Measurements from ENCODE around the gene WTAP.
"Not testable (repeated sequence)": the region's sequence is repeated elsewhere in the genome, so short reads cannot be mapped to it uniquely, and the experiment has no call there.

WTAP gene

DNA sequence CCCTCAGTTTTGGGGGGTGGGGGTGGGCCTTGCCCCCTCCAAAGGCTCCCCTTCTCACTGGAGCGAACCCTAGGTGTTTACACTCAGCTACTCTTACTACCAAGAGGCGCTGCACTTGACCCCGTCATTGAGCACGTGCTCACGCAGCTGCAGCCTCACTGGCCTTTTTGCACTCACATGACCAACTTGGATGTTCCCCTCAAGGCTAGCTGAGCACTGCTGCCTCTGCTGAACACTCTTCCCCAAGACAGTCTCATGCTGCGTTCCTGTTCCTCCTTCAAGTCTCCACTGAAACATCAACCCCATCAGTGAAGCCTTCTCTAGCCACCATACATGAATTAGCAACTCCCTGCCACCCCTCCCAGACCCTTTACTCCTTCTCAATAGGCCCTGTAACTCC lies 38.3 kb upstream of the WTAP start:
- Histone ChIP-seq H3K4me3 (no peak overlapping the region), H3K27ac (no peak overlapping the region)
- DNase-seq (ENCODE audit: low spot score): no peak
- TF ChIP-seq, protein P1, sequence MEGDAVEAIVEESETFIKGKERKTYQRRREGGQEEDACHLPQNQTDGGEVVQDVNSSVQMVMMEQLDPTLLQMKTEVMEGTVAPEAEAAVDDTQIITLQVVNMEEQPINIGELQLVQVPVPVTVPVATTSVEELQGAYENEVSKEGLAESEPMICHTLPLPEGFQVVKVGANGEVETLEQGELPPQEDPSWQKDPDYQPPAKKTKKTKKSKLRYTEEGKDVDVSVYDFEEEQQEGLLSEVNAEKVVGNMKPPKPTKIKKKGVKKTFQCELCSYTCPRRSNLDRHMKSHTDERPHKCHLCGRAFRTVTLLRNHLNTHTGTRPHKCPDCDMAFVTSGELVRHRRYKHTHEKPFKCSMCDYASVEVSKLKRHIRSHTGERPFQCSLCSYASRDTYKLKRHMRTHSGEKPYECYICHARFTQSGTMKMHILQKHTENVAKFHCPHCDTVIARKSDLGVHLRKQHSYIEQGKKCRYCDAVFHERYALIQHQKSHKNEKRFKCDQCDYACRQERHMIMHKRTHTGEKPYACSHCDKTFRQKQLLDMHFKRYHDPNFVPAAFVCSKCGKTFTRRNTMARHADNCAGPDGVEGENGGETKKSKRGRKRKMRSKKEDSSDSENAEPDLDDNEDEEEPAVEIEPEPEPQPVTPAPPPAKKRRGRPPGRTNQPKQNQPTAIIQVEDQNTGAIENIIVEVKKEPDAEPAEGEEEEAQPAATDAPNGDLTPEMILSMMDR (IDR thresholded peaks at IDR 0.05): no peak

DNA sequence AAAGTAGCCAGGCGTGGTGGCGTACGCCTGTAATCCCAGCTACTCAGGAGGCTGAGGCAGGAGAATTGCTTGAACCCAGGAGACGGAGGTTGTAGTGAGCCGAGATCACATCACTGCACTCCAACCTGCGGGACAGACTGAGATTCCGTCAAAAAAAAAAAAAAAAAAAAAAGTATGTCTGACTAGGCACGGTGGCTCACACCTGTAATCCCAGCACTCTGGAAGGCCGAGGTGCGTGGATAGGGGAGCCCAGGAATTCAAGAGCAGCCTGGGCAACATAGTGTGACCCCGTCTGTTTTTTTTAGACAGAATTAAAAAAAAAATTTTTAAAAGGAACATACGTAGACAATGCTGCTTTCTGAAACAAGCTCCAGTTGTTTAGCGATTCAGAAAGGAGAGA lies 37.2 kb upstream of the WTAP start:
- H3K4me3 ChIP-seq; H3K27ac ChIP-seq; DNase-seq (ENCODE audit: low spot score): not testable (repeated sequence)

DNA sequence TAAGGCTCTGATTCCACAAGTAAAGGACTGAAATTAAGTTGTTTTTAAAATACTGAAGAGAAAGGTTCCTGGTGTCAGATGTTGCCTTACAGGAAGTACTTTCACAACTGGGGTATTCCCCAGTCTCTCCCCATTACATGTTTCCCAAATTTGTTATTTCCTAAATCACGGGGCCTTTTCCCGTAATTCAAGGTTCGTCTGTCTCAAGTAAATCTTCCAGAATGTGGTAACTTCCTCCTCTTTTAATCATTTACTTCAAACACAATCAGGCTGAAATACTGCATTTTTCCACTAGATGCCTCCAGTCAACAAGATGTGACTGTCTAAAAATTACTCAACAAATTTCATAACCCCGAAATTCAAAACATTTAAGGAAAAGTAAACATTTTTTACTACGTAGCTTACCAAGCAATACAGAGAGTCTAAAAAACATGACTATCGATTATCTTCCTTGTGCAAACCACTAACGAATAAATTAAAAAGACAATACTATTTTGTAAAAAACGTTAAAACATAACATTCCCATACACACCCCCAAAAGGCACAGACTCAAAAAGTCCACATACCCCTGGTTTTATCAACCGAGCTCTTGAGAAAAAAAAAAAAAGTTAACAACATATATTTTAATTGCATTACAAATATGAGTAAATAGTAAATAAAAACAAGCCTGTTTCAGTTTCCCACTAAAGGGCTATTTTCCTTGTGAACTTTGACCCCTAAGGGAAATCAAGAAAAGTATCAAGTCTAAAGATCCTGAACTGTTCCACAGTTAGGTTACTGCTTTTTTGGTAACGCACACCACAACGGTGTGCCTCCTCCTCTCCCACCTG lies 36.0 kb upstream of the WTAP start:
- Histone ChIP-seq H3K27ac (peak overlapping the region; percentile 96 to 98), H3K4me3 (peak overlapping the region; percentile 80)
- no peak for DNase-seq (ENCODE audit: low spot score)
- TF ChIP-seq, protein P1 (IDR thresholded peaks at IDR 0.05): peak; percentile 71

DNA sequence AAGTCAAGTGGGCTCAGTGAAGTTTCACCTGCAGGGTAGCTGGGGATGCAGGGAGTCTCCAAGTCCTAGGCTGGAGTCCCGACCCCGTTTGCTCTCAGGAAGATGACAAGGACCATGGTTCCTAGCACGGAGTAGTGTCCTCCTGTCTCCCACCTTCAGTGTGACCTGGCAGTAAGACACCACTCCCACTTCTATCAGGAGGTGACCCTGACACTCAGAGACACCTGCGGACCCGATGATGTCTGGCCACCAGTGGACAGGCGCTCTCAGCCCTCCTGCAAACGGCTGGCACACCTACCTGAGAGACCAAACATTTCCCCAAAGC lies 35.4 kb upstream of the WTAP start:
- DNase-seq (ENCODE audit: low spot score): no peak
- peak overlapping the region; percentile 96 to 98 for H3K27ac ChIP-seq
- TF ChIP-seq, protein P1 (IDR thresholded peaks at IDR 0.05): no peak
- H3K4me3 ChIP-seq: peak overlapping the region; percentile 80

DNA sequence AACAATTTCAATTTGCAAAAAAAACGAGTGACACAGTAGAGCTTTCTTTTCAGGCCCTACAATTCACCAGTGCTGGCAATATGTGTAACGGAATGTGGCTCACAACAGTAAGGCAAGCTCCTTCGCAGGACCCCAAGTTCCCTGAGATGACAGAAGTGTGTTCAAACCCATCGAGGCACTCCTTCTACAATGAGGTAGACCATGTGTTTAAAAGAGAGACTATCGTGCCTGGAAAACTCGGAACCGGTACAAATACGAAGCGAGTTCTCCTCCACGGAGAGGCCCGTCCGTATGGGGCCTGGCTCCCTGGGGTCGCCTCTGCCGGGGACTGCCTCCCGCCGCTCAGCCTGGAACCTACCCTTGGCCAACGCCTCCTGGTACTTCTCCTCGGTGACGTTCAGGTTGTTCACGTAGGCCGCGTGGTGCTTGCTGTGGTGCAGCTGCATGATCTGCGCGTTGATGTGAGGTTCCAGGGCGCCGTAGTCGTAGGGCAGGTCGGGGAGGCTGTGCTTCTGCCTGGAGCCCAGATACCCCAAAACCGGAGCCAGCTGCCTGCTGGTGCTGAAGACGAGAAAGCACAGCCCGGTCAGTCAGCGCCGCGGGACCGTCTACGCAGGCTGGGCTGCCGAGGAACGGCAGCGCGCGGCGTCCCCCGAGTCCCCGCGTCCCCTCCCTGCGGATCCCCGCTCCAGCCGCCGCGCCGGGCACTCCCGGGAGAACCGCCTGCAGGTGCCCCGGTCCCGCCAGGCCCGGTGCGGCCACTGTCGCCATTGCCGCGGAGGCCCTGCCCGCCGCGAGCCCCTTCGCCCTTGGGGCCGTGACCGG lies 34.8 kb upstream of the WTAP start:
- TF ChIP-seq, protein P1 (IDR thresholded peaks at IDR 0.05): no peak
- Histone ChIP-seq H3K27ac (peak overlapping the region; percentile 96 to 98), H3K4me3 (peak overlapping the region; percentile 80)
- DNase-seq (ENCODE audit: low spot score): peak; percentile 82

DNA sequence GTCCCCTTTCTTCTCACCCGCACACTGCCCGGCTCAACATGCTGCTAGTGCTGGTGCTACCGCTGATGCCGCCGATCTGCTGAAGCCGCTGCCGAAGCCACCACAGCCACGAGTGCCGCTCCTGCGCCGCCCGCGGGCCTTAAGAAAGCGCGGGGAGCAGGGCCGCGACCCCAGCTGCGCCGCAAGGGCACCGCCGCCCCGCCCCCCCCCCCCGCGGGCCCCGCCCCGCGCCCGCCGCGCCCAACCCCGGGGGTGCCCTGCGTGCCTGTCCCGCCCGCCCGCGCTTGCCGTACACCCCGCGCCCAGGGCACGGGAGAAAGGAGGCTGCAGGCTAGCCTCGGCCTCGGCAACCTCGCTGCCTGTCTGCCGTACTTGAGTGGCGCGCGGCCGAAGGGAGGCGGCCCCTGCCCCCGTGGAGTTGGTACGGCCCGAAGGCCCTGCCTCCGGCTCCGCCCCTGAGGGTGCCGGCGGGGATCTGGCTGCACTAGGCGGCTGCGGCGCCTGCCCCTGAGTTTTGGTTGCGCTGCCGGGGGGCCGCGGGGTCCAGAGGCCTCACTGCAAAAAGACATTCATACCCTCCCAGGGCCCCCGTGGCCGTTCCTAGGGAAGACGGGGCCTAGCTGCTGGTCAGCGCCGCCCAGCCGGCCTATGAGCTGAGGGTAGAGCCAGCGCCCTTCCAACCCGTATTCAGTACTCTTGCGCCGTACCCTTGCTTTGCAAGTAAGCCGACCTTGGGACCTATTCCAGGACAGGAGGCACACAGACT lies 34.0 kb upstream of the WTAP start, which contains the start of gene SOD2:
SOD2 (minus strand) TSS at position 114 of the 766 bp plus-strand sequence; CDS start at position 40, 74 bp downstream.
- TF ChIP-seq, protein P1 (IDR thresholded peaks at IDR 0.05): no peak
- peak within 1 kb of the TSS; percentile 80 for H3K4me3 ChIP-seq
- peak; percentile 88 for DNase-seq (ENCODE audit: low spot score)
- H3K27ac ChIP-seq: peak within 1 kb of the TSS; percentile 96 to 98

All from coronary artery (tissue), 2 donors.